PC-3 (cell line): ENCODE results near the gene RNF212B.

ENCODE experiments used
- EZH2 ChIP-seq: fragments of 300-600 bp; sonication (generic); IDR thresholded peaks from one replicate; pipeline ENCODE4 v1.6.1; 2017; ENCODE audit warnings: antibody characterized with exemption, mild to moderate bottlenecking, low read length; ENCODE audit not compliant: unreplicated experiment
- EZH2phosphoT487 ChIP-seq: fragments of 300-600 bp; sonication (generic); IDR thresholded peaks from 2 replicates; pipeline ENCODE4 v1.6.1; 2018; ENCODE audit warnings: mild to moderate bottlenecking, antibody characterized with exemption, low read length, borderline replicate concordance
- TF ChIP-seq, protein P1 (sequence below): fragments of 300-600 bp; sonication (generic); conservative IDR thresholded peaks from 2 replicates; pipeline ENCODE4 v1.5.1; 2017; ENCODE audit warnings: antibody characterized with exemption, low read depth, mild to moderate bottlenecking, low read length

DNA sequence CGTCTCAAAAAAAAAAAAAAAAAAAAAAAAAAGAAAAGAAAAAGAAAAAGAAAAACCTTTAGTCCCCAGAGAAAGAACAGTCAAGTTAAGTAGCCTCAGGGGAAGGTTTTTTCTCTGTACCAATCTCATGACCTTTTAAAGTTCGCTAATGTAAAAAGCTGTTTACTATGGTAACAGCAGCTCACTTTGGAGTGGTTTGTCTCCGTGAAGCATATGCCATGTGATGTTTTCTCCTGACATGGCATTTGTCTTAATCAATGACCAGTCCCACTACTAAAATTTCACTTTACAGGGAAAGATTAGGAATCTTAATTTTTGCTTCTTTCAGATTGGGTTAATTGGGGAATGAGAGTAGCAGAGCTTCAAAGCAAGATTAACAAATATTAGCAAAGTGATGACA is 4.3 kb downstream of the RNF212B start:
- TF ChIP-seq, protein P1, sequence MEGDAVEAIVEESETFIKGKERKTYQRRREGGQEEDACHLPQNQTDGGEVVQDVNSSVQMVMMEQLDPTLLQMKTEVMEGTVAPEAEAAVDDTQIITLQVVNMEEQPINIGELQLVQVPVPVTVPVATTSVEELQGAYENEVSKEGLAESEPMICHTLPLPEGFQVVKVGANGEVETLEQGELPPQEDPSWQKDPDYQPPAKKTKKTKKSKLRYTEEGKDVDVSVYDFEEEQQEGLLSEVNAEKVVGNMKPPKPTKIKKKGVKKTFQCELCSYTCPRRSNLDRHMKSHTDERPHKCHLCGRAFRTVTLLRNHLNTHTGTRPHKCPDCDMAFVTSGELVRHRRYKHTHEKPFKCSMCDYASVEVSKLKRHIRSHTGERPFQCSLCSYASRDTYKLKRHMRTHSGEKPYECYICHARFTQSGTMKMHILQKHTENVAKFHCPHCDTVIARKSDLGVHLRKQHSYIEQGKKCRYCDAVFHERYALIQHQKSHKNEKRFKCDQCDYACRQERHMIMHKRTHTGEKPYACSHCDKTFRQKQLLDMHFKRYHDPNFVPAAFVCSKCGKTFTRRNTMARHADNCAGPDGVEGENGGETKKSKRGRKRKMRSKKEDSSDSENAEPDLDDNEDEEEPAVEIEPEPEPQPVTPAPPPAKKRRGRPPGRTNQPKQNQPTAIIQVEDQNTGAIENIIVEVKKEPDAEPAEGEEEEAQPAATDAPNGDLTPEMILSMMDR, result no peak
- TF ChIP-seq EZH2 (no peak), EZH2phosphoT487 (no peak)
